HS-27A (cell line): ENCODE results near the gene SRRT.
"Not testable (repeated sequence)": the region's sequence is repeated elsewhere in the genome, so short reads cannot be mapped to it uniquely, and the experiment has no call there.

Experiments used
- DNase-seq: peaks from one replicate; pipeline ENCODE4 v3.0.0-alpha.2; 2012; ENCODE audit warnings: low read depth, missing footprints

The SRRT gene

DNA sequence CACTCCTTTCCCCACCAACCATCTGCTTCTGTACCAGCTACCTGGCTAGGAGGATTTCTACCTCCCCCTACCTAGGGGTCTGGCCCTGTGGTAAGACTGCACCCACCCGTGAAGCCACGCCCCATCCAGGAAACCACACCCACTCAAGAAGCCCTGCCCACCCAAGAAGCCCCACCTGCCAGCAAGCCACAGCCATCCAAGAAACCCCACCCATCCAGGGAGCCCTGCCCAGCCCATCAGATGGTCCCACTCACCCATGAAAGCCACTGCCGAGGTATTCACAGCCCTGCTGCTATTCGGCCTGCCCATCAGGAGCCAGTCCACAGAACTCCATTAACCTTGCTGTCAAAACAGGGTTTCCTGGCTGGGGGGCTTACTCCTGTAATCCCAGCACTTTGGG is 58.8 kb downstream of the SRRT start:
- no peak for DNase-seq

DNA sequence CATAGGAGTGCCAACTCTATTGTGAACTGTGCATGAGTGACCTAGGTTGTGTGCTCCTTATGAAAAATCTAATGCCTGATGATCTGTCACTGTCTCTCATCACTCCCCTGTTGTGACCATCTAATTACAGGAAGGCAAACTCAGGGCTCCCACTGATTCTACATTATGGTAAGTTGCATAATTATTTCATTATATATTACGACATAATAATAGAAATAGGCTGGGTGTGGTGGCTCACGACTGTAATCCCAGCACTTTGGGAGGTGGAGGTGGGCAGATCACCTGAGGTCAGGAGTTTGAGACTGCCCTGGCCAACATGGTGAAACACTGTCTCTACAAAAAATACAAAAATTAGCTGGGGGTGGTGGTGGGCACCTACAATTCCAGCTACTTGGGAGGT is 60.5 kb downstream of the SRRT start:
- DNase-seq: not testable (repeated sequence)

DNA sequence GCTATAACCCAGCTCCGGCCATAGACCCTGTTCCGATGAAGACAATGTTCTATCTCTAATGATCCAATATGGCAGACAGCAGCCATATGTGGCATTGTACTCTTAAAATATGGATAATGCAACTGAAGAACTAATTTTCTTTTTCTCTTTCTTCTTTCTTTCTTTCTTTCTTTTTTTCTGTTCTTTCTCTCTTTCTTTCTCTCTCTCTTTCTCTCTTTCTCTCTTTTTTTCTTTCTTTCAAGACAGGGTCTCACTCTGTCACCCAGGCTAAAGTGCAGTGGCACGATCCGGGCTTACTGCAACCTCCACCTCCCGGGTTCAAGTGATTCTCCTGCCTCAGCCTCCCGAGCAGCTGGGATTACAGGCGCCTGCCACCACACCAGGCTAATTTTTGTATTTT is 61.3 kb downstream of the SRRT start:
- not testable (repeated sequence) for DNase-seq
